ENCODE results near the gene COL18A1. TPM values are rescaled to one million over a fixed set of nuclear protein-coding genes. Genes with fewer than 3 reads are reported as not detected.

COL18A1 gene
- 113 to 171 TPM (median 153 TPM) in 5 replicates for total RNA-seq (2022; extraction: Qiagen RNA extraction)

GRCh38 chr21:45404730-45405270 lies at the start of gene COL18A1:
COL18A1 (plus strand) TSS chr21:45405165; CDS start chr21:45405231, 66 bp downstream.

GRCh38 chr21:45542242-45542666 lies 137.3 kb downstream of the COL18A1 start, which contains the start of gene SLC19A1:
SLC19A1 (minus strand) TSS chr21:45542440; CDS start chr21:45537959, 4,481 bp downstream.

Other genes with a start within 250 kb of the COL18A1 start
- gene POFUT2, start 117.3 kb upstream of the COL18A1 start, total RNA-seq (2022; extraction: Qiagen RNA extraction) = 17.7 to 23.4 TPM (median 21.2 TPM) in 5 replicates
- 13.9 to 20.6 TPM (median 18.9 TPM) in 5 replicates for gene SLC19A1, start 137.3 kb downstream of the COL18A1 start, total RNA-seq (2022; extraction: Qiagen RNA extraction)
- gene PCBP3, start 238.6 kb downstream of the COL18A1 start, total RNA-seq (2022; extraction: Qiagen RNA extraction) = 0.44 to 1.6 TPM (median 1.0 TPM) in 5 replicates

All from A549 treated with Mapracorat at 1 μM for 4 hours (cell line).